ENCODE results near the gene FOXA2.

- TF ChIP-seq CTCF (IDR thresholded peaks at IDR 0.05) (no peak), POLR2A (IDR thresholded peaks at IDR 0.05; ENCODE audit: low read depth) (no peak), POLR2AphosphoS5 (IDR thresholded peaks at IDR 0.05) (no peak)
Observed at GRCh38 chr20:22583773-22584521, 425 bp downstream of the FOXA2 start.

Data from esophagus muscularis mucosa (tissue), 3 donors.